ENCODE measurements around the gene EPB41L2. TPM values are rescaled to one million over a fixed set of nuclear protein-coding genes. Genes with fewer than 3 reads are reported as not detected.

EPB41L2 gene
- total RNA-seq, 4 donors from 2014 or later, result 58.8 to 105 (median 81.3) TPM

GRCh38 chr6:130913120-130913519 is 149.9 kb downstream of the EPB41L2 start:
- no peaks in the 10 kb centered on the region for H3K4me1 ChIP-seq
- DNase-seq, result no peak
- intact Hi-C loops (cut with DNase I), result no loop called here
- no peaks in the 10 kb centered on the region for H3K27me3 ChIP-seq
- no peaks in the 10 kb centered on the region for H3K9me3 ChIP-seq
- H3K4me3 ChIP-seq (replicated peaks in 1 of 3), result no peak overlapping the region
- H3K36me3 ChIP-seq, result no peaks in the 10 kb centered on the region
- no peak overlapping the region for H3K27ac ChIP-seq
- 67 to 70% methylated on average over 4 of the region's 4 CpGs for WGBS, 2 donors
- no peak for TF ChIP-seq CTCF (IDR thresholded peaks at IDR 0.05)
- TF ChIP-seq POLR2A (IDR thresholded peaks at IDR 0.05), result no peak

- DNase-seq, result no peak
Measured at GRCh38 chr6:130912434-130912833, 150.6 kb downstream of the EPB41L2 start.

GRCh38 chr6:130908958-130909357 is 154.1 kb downstream of the EPB41L2 start:
- intact Hi-C loops (cut with DNase I), result no loop called here
- H3K27ac ChIP-seq, result no peak overlapping the region
- H3K4me1 ChIP-seq, result no peaks in the 10 kb centered on the region
- no peaks in the 10 kb centered on the region for H3K36me3 ChIP-seq
- no peak for TF ChIP-seq CTCF (IDR thresholded peaks at IDR 0.05)
- no peak for TF ChIP-seq POLR2A (IDR thresholded peaks at IDR 0.05)
- no peaks in the 10 kb centered on the region for H3K27me3 ChIP-seq
- H3K4me3 ChIP-seq (replicated peaks in 1 of 3), result no peak overlapping the region
- 90 to 93% methylated on average over 2 of the region's 2 CpGs for WGBS, 2 donors
- DNase-seq, result no peak
- no peaks in the 10 kb centered on the region for H3K9me3 ChIP-seq

More at GRCh38 chr6:130912434-130912833, 150.6 kb downstream of the EPB41L2 start:
- Histone ChIP-seq H3K9me3 (no peaks in the 10 kb centered on the region), H3K4me3 (replicated peaks in 1 of 3) (no peak overlapping the region), H3K4me1 (no peaks in the 10 kb centered on the region), H3K27ac (no peak overlapping the region), H3K27me3 (no peaks in the 10 kb centered on the region), H3K36me3 (no peaks in the 10 kb centered on the region)
- intact Hi-C loops (cut with DNase I), result no loop called here
- 92 to 93% methylated on average over 4 of the region's 4 CpGs for WGBS, 2 donors
- TF ChIP-seq CTCF (IDR thresholded peaks at IDR 0.05) (no peak), POLR2A (IDR thresholded peaks at IDR 0.05) (no peak)

- Histone ChIP-seq H3K9me3 (no peaks in the 10 kb centered on the region), H3K36me3 (no peaks in the 10 kb centered on the region), H3K27me3 (no peaks in the 10 kb centered on the region), H3K4me3 (replicated peaks in 1 of 3) (no peak overlapping the region), H3K27ac (no peak overlapping the region), H3K4me1 (no peaks in the 10 kb centered on the region)
- no peak for DNase-seq
- intact Hi-C loops (cut with DNase I), result no loop called here
- TF ChIP-seq POLR2A (IDR thresholded peaks at IDR 0.05) (no peak), CTCF (IDR thresholded peaks at IDR 0.05) (no peak)
Measured at GRCh38 chr6:130908188-130908587, 154.9 kb downstream of the EPB41L2 start.

- DNase-seq, result no peak
- intact Hi-C loops (cut with DNase I), result no loop called here
- Histone ChIP-seq H3K4me1 (no peaks in the 10 kb centered on the region), H3K4me3 (replicated peaks in 1 of 3) (no peak overlapping the region), H3K9me3 (no peaks in the 10 kb centered on the region), H3K36me3 (no peaks in the 10 kb centered on the region), H3K27me3 (no peaks in the 10 kb centered on the region), H3K27ac (no peak overlapping the region)
- 65 to 75% methylated on average over 3 of the region's 3 CpGs for WGBS, 2 donors
- TF ChIP-seq CTCF (IDR thresholded peaks at IDR 0.05), result no peak
- TF ChIP-seq POLR2A (IDR thresholded peaks at IDR 0.05), result no peak
Measured at GRCh38 chr6:130907687-130908086, 155.4 kb downstream of the EPB41L2 start.
